Measurements from ENCODE around the gene UBE2U.
"Not testable (repeated sequence)": the region's sequence is repeated elsewhere in the genome, so short reads cannot be mapped to it uniquely, and the experiment has no call there.

Gene UBE2U

GRCh38 chr1:64242895-64243756 lies 39.7 kb downstream of the UBE2U start:
- DNase-seq = no peak

GRCh38 chr1:64243757-64244080 lies 40.3 kb downstream of the UBE2U start:
- DNase-seq = no peak

DNA sequence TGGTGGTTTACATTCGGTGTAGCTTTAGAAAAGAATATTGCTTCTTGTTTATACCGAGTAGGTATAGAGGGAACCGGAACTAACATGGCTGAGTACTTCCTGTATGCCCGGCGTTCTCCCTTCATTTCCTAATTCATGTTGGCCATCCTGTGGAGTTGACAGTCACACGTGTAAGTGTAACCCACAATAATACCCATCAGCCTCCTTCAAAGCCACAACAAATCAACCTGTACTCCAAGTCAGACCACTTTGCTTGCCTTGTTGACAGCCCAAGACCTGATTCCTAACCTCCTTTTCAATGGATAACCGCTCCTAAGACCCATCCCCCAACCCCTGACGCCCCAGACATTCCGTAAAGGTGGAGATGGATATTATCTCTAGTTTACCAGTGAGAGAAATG lies 42.1 kb downstream of the UBE2U start:
- no peak for DNase-seq

GRCh38 chr1:64246294-64246917 lies 43.0 kb downstream of the UBE2U start:
- DNase-seq = no peak

- no peak for DNase-seq
These were observed 44.6 kb downstream of the UBE2U start for GRCh38 chr1:64248065-64248464.

GRCh38 chr1:64250472-64250871 lies 47.0 kb downstream of the UBE2U start:
- not testable (repeated sequence) for DNase-seq

GRCh38 chr1:64251971-64252370 lies 48.5 kb downstream of the UBE2U start:
- DNase-seq = no peak

- DNase-seq = not testable (repeated sequence)
These were observed 53.8 kb downstream of the UBE2U start for GRCh38 chr1:64257233-64257632.

- not testable (repeated sequence) for DNase-seq
These were observed 55.0 kb downstream of the UBE2U start for GRCh38 chr1:64258444-64258843.

- no peak for DNase-seq
These were observed 59.9 kb downstream of the UBE2U start for GRCh38 chr1:64263335-64263734.

DNA sequence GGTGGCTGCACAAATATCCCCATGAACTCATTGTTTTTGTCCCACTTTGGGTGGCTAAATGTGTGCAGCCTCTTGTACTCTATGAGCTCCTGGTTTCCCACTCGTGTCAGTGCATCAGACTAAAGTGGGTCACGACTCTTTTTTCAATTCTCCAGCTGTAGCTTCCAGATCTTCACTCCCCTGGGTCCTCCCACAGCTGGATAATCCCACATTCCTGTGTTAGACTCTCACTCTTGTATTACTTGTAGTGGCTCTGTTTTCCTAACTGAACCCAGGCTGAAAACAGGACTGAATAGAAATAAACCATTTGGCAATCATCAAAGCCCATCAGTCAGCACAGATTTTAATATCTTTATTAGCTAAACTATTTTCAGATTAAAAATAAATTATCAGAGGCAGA lies 60.4 kb downstream of the UBE2U start:
- DNase-seq = no peak

DNA sequence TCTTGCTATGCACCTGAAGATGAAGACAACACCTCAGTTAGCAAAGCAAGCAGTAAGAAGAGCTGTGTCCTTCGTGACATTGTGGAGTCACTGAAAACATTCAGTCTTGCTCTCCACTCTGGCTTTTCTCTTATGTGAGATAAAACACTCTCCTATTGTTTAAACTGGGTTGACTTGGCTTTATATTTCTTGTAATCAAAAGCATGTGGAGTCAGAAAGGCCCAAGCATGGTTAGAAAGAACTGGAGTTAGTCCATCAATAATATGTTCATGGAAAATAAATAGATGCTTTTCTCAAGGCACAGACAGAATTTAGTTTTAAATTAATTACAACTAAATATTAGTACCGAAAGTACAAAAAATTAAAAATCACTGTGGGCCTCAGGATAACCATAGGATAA lies 61.7 kb downstream of the UBE2U start:
- no peak for DNase-seq

DNA sequence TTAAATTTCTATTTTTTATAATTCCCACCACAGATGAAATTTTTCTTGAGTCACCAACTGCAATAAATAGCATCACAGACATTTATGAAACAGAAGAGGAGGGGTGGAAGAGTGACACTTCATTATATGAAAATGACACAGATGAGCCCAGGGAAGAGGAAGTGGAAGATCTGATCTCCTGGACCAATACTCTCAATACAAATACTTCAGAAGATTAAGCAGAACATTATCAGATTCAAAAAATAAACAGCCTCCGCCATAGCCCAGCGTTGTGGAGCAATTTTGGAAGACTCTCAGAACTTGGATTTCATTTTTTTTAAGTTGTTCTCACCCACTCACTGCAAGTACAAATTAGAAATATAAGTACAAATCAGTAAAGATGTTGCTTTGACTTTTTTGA lies 63.6 kb downstream of the UBE2U start:
- no peak for DNase-seq

GRCh38 chr1:64268653-64269557 lies 65.5 kb downstream of the UBE2U start:
- DNase-seq = peak; percentile 79

- DNase-seq = no peak
These were observed 66.1 kb downstream of the UBE2U start for GRCh38 chr1:64269558-64269884.

DNA sequence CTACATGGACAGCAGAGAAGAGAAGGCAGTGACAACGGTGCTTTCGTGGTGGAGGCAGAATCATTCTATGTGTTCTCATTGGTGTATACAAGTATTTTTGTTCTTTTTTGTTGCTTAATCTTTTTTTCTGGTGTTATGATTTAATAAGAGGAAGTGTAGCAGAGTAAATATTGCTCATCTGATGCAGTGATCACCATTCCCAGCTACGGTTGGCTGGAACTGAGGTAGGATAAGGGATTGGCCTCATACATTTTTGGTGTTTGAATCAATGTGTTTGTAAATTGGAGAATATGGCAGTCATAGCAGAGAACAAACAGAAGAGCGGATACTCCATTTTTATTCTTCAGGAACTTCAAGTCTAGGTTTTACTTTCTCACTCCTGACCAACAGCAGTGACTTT lies 76.6 kb downstream of the UBE2U start:
- no peak for DNase-seq

- DNase-seq = no peak
These were observed 78.9 kb downstream of the UBE2U start for GRCh38 chr1:64282351-64282750.

DNA sequence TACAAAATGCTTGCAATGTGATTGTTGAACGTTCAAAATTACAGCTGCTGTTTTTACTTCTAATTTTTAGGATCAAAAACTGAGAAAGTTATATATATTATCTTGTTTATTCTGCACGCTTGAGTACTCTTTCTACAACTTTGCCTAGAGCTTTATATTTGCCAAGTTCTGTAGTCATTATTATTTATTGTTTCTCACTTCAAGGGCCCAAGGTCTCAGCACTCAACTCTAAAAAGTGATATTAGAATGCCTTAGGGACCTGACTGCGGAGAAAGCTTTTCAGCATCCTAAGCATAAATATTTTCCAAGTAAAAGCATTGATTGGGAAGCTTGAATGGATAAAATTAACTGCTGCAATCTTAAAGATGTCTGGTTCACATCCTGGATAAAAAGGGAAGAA lies 83.6 kb downstream of the UBE2U start:
- DNase-seq = no peak

GRCh38 chr1:64290420-64290819 lies 87.0 kb downstream of the UBE2U start:
- DNase-seq = no peak

- no peak for DNase-seq
These were observed 88.5 kb downstream of the UBE2U start for GRCh38 chr1:64291931-64292330.

DNA sequence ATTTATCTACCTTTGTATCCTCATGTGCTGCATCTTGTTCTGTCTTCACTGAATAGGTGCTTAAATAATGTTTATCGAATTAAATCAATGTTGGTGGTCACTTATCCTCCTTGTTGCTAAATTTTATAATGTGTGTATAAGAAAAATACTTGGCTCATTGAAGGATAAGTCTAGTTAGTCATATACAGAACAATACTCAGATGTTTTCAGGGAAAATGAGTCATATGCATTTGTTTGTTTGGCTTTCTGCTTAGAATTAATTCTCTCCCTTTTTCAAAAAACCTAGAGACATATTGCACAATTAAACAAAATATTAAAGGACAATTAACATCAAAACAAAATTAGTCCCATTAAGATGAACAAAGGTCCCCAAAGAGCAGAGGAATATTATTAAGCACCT lies 89.0 kb downstream of the UBE2U start:
- no peak for DNase-seq

- DNase-seq = no peak
These were observed 90.4 kb downstream of the UBE2U start for GRCh38 chr1:64293820-64294219.

- no peak for DNase-seq
These were observed 91.7 kb downstream of the UBE2U start for GRCh38 chr1:64295136-64295535.

DNA sequence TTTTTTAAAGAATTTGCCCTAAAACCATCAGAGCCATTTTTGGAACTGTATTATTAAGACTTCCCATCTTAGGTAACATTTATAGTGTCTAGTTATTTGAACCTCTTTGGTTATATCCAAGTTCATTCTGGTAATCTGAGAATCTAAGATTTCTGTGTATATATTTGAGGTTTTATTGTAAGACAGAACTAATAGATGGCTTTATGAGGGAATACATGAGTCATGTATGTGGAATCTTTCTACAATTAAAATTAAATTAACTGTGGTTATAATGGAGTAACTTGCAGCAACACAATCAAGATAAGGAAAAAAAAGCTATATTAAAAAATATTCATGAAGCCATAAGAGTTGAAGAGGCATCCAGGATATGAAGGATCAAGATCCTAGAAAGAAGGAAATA lies 92.1 kb downstream of the UBE2U start:
- DNase-seq = no peak
